D721Med (cell line): ENCODE results near the gene HTR6.

Experiments used
- DNase-seq: peaks from one replicate; pipeline ENCODE4 v3.0.0; 2011; ENCODE audit warnings: low spot score; ENCODE audit not compliant: insufficient read length
- FAIRE-seq: peaks from 2 replicates; lab custom pipeline; 2011; peaks lifted over from hg19 to GRCh38; lab: Jason Lieb, UNC
- TF ChIP-seq, protein P1 (sequence below): IDR thresholded peaks from 2 replicates; pipeline ENCODE4 v1.5.1; 2012; ENCODE audit warnings: mild to moderate bottlenecking, control low read depth; ENCODE audit not compliant: insufficient read depth; ENCODE audit errors: missing control alignments

Gene HTR6

GRCh38 chr1:19680644-19681043, 16.0 kb downstream of the HTR6 start:
- TF ChIP-seq, protein P1, sequence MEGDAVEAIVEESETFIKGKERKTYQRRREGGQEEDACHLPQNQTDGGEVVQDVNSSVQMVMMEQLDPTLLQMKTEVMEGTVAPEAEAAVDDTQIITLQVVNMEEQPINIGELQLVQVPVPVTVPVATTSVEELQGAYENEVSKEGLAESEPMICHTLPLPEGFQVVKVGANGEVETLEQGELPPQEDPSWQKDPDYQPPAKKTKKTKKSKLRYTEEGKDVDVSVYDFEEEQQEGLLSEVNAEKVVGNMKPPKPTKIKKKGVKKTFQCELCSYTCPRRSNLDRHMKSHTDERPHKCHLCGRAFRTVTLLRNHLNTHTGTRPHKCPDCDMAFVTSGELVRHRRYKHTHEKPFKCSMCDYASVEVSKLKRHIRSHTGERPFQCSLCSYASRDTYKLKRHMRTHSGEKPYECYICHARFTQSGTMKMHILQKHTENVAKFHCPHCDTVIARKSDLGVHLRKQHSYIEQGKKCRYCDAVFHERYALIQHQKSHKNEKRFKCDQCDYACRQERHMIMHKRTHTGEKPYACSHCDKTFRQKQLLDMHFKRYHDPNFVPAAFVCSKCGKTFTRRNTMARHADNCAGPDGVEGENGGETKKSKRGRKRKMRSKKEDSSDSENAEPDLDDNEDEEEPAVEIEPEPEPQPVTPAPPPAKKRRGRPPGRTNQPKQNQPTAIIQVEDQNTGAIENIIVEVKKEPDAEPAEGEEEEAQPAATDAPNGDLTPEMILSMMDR, result no peak
- no peak for FAIRE-seq
- DNase-seq, result no peak

DNA sequence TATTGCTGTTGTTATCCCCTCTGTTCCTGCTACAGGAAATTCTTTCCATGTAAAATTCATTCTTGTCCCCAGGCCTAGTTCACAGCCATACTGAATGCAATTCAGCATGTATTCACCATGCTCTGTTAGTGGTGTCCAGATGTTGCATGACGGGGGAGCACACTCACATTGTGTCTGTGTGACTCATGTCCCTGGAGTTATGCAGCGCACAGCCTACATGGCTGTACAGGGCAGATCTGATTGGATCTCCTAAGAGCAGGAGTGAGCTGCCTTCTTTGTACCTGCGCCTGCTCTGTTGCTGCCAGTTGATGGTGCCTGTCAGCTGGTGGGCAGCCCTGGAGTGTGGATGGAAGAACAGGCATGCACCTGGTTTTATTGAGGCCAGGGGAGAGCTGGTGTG, 17.6 kb downstream of the HTR6 start:
- TF ChIP-seq, protein P1, result no peak
- DNase-seq (no peak), FAIRE-seq (no peak)

DNA sequence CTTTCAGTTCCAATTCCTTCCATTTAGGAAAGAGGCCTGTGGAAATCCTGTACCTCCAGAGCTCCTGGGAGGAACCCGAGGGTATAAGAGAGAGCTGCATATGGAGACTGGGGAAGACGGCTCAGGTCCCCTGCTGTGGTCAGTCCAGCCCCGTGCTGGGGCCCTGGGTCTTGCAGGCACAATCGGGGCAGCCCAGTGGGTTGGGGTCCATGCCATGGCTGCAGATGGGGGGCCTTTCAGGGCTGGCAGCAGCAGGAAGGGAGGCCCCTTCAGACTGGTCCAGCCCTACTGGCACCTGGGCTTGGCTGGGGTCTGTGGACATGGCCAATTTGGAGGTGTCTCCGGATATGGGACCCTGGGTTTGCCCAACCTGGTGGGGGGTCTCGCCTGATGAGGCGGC, 18.2 kb downstream of the HTR6 start:
- TF ChIP-seq, protein P1, result no peak
- no peak for DNase-seq
- FAIRE-seq, result no peak

- TF ChIP-seq, protein P1, result no peak
- DNase-seq, result no peak
- FAIRE-seq, result no peak
Observed at GRCh38 chr1:19683351-19683750, 18.7 kb downstream of the HTR6 start.

DNA sequence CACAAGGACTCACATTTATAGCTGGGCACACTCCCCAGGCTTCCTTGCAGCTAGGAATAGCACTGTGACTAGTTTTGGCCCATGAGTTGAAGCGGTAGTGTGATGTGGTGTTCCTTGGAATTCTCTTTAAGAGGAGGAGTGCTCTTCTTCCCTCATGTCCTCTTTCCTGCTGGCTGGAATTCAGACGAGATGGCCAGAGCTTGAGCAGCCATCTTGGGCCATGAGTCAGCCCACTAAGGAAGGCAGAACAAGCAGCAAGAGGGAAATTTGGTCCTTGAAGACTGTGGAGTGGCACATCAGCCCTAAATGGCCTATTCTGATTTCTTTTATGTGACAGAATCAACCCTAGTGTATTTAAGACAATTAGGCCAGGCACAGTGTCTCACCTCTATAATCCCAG, 20.0 kb downstream of the HTR6 start:
- TF ChIP-seq, protein P1, result no peak
- no peak for DNase-seq
- no peak for FAIRE-seq

GRCh38 chr1:19685994-19686393, 21.3 kb downstream of the HTR6 start:
- DNase-seq, result no peak
- no peak for FAIRE-seq
- TF ChIP-seq, protein P1, result no peak

DNA sequence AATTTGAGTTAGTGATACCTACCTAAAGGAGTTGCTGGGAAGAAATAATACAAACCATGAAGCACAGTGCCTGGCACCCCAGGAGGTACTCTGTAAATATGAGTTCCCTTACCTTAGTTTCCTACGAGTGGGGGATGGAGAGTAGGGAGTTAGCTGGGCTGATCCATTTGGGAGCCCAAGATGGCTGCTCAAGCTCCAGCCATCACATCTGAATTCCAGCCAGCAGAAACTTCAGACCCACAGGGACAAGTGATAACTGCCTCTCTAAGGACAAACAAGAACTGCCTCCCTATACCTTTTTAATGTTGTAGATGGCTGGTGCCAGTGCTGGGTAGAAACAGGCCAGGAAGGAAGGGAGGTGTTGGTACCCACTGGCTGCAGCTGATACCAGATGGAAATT, 22.7 kb downstream of the HTR6 start:
- FAIRE-seq, result no peak
- TF ChIP-seq, protein P1, result no peak
- DNase-seq, result no peak
